ENCODE data around the gene TRAK1.
"Not testable (repeated sequence)": the region's sequence is repeated elsewhere in the genome, so short reads cannot be mapped to it uniquely, and the experiment has no call there.

Gene TRAK1, protein sequence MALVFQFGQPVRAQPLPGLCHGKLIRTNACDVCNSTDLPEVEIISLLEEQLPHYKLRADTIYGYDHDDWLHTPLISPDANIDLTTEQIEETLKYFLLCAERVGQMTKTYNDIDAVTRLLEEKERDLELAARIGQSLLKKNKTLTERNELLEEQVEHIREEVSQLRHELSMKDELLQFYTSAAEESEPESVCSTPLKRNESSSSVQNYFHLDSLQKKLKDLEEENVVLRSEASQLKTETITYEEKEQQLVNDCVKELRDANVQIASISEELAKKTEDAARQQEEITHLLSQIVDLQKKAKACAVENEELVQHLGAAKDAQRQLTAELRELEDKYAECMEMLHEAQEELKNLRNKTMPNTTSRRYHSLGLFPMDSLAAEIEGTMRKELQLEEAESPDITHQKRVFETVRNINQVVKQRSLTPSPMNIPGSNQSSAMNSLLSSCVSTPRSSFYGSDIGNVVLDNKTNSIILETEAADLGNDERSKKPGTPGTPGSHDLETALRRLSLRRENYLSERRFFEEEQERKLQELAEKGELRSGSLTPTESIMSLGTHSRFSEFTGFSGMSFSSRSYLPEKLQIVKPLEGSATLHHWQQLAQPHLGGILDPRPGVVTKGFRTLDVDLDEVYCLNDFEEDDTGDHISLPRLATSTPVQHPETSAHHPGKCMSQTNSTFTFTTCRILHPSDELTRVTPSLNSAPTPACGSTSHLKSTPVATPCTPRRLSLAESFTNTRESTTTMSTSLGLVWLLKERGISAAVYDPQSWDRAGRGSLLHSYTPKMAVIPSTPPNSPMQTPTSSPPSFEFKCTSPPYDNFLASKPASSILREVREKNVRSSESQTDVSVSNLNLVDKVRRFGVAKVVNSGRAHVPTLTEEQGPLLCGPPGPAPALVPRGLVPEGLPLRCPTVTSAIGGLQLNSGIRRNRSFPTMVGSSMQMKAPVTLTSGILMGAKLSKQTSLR

GRCh38 chr3:42090973-42091731 lies at the start of gene TRAK1:
TRAK1 (plus strand) TSS chr3:42091357; CDS start chr3:42091470, 113 bp downstream.
- no peak for DNase-seq (ENCODE audit: low spot score)

GRCh38 chr3:42042747-42043098 lies 48.4 kb upstream of the TRAK1 start:
- DNase-seq (ENCODE audit: low spot score), result no peak

DNA sequence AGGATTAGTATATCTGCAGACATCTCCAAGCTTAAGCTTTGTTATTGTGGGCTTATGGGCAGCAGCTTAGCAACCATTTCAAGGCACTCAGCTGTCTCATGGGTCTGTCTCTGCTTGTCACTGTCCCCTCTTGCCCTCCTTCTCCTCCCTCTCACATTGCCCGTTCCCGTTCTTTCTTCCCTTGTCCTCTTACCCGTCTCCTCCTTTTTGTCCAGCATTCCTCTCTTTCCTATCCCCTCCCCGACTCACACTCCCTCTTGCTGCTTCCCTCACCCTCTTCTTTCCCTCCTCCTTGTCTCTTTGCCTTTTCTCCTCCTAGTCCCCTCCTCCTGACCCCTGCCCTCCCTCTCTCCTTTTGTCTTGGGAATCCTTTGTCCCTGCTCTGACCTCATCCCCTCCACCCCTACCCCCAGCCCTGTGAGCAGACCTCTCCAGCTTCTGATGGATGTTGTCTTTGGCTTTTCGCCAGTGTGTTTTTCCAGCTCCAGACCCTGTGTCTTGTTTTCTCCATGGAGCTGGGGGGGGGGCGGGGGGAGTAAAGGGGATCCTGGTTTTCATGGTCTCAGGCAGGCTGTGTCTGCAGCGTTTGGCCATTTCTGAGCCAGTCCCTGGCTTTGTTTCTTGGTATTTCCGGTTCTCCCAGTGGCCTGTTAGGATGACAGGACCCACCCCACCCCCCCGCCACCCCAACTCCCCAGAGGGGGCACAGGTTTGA lies 47.9 kb upstream of the TRAK1 start:
- peak; percentile 82 for DNase-seq (ENCODE audit: low spot score)

- DNase-seq (ENCODE audit: low spot score), result no peak
These were observed 45.4 kb upstream of the TRAK1 start for GRCh38 chr3:42045708-42046243.

DNA sequence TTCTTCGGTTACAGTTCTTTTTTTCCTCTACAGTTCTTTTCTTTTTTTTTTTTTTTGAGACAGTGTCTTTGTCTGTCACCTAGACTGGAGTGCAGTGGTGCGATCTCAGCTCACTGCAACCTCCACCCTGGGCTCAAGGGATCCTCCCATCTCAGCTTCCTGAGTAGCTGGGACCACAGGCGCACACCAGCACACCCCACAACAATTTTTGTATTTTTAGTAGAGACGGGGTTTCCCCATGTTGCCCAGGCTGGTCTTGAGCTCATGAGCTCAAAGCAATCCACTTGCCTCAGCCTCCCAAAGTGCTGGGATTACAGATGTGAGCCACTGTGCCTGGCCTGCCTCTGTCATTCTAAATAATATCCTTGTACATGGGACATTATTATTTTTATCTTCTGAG lies 42.6 kb upstream of the TRAK1 start:
- not testable (repeated sequence) for DNase-seq (ENCODE audit: low spot score)

- DNase-seq (ENCODE audit: low spot score), result peak; percentile 9
These were observed 41.0 kb upstream of the TRAK1 start for GRCh38 chr3:42050126-42050525.

- DNase-seq (ENCODE audit: low spot score), result no peak
These were observed 39.6 kb upstream of the TRAK1 start for GRCh38 chr3:42051384-42052131.

- DNase-seq (ENCODE audit: low spot score), result peak; percentile 46
These were observed 39.0 kb upstream of the TRAK1 start for GRCh38 chr3:42052132-42052483.

DNA sequence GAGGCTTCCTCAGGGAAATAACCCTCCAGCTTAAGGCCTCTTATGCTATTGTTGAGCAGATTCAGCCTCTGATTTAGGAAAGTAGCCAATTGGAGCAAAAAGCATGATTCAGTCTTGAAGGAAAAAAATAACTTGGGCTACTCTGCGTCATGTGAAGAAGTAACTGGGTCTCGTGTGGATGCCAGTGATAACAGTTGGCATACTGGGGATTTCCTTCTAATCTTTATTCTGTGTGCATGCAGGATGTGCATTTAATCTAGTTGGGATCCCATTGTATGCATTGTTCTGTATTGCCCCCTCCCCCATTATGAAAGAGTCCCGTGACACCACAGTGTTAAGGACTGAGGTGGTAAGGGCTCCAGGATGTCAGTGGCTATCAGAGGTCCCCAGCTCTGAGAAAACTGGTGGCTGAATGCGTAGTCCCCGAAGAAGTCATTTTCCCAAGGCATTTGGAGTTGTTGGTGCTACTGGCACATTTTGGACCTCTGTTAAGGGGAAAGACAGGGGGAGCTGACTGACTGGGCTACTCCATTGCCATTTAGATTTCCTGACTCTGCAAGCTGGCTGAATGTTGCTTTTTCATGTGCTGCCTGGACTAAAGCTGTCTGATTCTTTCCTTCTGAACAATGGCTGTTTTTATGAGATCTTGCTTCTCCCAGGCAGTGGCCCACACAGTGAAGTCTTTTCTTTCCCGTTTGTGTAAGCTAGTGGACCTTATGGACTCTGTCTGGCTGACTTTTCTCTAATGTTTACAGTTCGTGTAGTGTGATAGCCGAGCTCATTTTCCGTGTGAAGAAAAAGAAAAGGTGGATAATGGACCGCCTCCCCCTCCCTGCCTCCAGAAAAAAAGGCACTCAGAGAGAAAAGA lies 38.4 kb upstream of the TRAK1 start:
- DNase-seq (ENCODE audit: low spot score), result peak; percentile 59

- peak; percentile 48 for DNase-seq (ENCODE audit: low spot score)
These were observed 37.7 kb upstream of the TRAK1 start for GRCh38 chr3:42053476-42053875.

- no peak for DNase-seq (ENCODE audit: low spot score)
These were observed 35.9 kb upstream of the TRAK1 start for GRCh38 chr3:42055291-42055690.

DNA sequence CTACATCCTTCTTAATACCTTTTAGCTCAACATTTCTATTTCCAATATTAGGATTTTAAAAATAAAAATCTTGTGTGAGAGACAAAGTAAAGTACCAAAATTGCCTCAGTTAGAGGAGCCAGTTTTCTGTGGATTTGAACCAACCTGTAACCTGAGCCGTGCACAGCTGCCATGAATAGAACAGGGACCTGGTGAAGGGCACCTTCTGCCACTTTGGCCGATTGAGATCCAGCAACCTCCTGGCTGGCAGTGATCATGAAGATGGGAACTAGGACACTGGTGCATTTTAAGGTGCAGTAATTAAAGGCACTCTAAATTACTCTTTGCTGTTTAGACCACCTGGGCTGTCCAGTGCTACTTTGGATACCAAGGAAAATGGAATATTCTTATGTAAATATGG lies 34.3 kb upstream of the TRAK1 start:
- DNase-seq (ENCODE audit: low spot score), result no peak

DNA sequence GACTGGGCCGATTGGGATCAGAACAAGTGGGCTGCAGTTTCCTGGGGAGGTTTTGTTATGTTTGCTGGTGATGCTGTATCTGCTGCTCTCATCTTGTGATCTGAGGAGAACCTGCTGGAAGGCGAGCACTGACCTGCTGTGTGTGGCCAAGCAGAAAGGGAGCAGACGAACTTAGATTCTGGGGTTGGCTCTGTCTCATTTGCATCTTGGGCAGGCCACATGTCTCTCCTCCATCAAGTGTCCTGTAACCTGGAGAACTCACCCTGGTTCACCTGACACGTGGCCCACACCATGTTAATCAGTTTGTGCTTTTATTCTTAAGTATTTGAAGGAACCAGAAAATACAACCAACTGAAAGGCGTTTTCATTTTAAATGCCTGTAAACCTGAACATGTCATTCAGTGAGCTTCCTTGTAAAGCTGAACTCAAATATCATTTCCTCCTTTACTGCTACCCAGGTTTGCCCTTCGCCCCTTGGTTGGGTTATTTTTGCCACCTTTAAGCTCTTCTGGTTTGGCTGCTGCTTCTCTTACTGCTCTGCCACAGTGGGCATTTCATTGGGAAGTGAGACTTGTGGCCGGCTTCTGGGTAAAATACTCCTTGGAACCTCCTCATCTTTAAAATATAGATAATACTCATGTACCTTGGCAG lies 33.5 kb upstream of the TRAK1 start:
- DNase-seq (ENCODE audit: low spot score), result no peak

- DNase-seq (ENCODE audit: low spot score), result no peak
These were observed 30.0 kb upstream of the TRAK1 start for GRCh38 chr3:42061025-42061712.

DNA sequence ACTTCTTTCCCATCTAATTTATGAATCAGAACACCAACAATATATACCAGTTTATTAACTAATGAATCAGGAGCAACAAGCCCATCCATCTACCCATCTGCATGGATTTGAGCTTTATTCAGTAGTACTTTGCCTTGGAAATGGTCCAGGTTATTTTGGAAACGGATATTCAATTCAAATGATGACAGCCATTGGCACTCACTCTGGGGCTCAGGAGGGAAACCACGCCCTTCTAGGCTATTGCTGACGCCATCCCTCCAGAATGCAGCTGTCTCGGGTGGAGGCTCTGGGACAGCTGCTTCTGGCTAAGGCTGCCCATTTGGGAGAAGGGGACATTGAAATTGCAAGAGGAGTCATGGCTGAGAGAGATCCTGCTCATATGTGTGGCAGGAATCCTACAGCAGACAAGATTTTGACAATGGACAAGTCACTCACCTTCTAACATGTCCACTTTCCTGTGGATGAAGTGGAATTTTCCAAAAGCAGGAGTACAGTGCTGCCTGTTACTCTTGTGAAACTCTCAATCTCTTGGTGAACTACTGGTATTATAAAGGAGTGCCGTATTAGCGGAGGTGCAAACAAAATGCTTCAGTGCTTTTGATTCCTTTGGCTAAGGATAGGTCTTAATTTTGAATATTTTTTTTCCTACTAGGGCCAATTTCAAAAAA lies 29.3 kb upstream of the TRAK1 start:
- DNase-seq (ENCODE audit: low spot score), result peak; percentile 83

GRCh38 chr3:42062464-42062863 lies 28.7 kb upstream of the TRAK1 start:
- DNase-seq (ENCODE audit: low spot score), result no peak

- DNase-seq (ENCODE audit: low spot score), result no peak
These were observed 27.3 kb upstream of the TRAK1 start for GRCh38 chr3:42063888-42064287.
